ENCODE measurements around the gene RMND5B. TPM values are rescaled to one million over a fixed set of nuclear protein-coding genes. Genes with fewer than 3 reads are reported as not detected.

RMND5B gene
- total RNA-seq, 1 experiment from 2014 or later = 48.4 TPM

DNA sequence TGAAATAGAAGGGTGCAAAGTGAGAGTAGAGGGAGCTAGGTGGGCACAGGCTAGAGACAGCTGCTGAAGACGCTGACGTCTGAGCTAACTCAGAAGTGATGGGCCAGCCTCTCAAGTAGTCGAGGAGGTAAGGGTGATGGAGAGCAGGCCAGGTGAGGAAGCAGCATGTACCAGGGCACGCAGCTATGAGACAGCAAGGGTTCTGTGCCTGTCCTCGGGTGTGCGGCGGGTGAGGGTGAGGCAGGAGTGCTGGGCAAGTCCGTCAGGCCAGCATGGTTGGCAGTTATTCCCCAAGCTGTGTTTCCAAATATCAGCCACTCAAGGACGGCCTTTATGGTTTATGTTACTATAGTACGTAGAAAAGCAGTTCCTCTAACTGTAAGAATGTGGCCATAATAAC is 6.2 kb downstream of the RMND5B start:
- no peak for DNase-seq
- Histone ChIP-seq H3K4me3 (ENCODE audit: low read depth, low read length) (no peak overlapping the region), H3K4me1 (peaks cover 2% of the 10 kb centered on the region; the same call in 1 of the 2 replicates), H3K27me3 (replicated peaks; ENCODE audit: control insufficient read depth, insufficient read depth, low read length) (no peaks in the 10 kb centered on the region), H3K36me3 (ENCODE audit: control insufficient read depth, insufficient read depth, low read length) (peaks cover 2% of the 10 kb centered on the region; the same call in 1 of the 2 replicates), H3K9me3 (no peaks in the 10 kb centered on the region)
- TF ChIP-seq, protein P1, sequence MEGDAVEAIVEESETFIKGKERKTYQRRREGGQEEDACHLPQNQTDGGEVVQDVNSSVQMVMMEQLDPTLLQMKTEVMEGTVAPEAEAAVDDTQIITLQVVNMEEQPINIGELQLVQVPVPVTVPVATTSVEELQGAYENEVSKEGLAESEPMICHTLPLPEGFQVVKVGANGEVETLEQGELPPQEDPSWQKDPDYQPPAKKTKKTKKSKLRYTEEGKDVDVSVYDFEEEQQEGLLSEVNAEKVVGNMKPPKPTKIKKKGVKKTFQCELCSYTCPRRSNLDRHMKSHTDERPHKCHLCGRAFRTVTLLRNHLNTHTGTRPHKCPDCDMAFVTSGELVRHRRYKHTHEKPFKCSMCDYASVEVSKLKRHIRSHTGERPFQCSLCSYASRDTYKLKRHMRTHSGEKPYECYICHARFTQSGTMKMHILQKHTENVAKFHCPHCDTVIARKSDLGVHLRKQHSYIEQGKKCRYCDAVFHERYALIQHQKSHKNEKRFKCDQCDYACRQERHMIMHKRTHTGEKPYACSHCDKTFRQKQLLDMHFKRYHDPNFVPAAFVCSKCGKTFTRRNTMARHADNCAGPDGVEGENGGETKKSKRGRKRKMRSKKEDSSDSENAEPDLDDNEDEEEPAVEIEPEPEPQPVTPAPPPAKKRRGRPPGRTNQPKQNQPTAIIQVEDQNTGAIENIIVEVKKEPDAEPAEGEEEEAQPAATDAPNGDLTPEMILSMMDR (IDR thresholded peaks at IDR 0.05; ENCODE audit: insufficient read depth in 1 of 2, low read depth in 1 of 2, low read length in 1 of 2, severe bottlenecking in 1 of 2, unreplicated experiment in 1 of 2) = no peak
- ChIA-PET POLR2A (interaction anchor here (1.6 kb wide), 1 partner anchor 17 kb away, joined by 5 read pairs; the partner anchor contains the start of gene NHP2), CTCF (no interaction called here)
- H3K36me3 Mint-ChIP-seq (ENCODE audit: insufficient read depth, unreplicated experiment) = peaks cover 57% of the 10 kb centered on the region
- intact Hi-C loops (cut with micrococcal nuclease; ENCODE audit: unreplicated experiment) = no loop called here
- H3K4me1 Mint-ChIP-seq (ENCODE audit: low read depth, unreplicated experiment) = peaks cover under 1% of the 10 kb centered on the region
- no peaks in the 10 kb centered on the region for H3K9me3 Mint-ChIP-seq (ENCODE audit: unreplicated experiment)
- no TSS peak for BruUV-seq (replicated peaks)
- H3K27ac Mint-ChIP-seq (ENCODE audit: unreplicated experiment) = no peak overlapping the region
- no peaks in the 10 kb centered on the region for H3K27me3 Mint-ChIP-seq (ENCODE audit: insufficient read depth, unreplicated experiment)
- no peak overlapping the region for H3K4me3 Mint-ChIP-seq (ENCODE audit: unreplicated experiment)

DNA sequence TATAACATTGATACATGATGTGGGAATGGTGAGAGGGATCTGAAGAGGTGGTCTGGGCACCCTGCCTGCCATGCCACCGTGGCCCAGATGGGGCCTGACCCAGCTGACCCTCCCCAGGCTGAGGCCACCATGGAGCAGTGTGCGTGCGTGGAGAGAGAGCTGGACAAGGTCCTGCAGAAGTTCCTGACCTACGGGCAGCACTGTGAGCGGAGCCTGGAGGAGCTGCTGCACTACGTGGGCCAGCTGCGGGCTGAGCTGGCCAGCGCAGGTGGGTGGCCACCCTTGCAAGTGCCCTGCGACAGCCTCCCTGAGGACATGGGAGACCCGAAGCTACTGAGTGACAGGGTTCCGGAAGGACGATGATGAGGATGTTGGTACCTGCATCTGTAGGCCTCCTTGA is 7.2 kb downstream of the RMND5B start:
- Mint-ChIP-seq H3K4me1 (ENCODE audit: low read depth, unreplicated experiment) (no peaks in the 10 kb centered on the region), H3K27me3 (ENCODE audit: insufficient read depth, unreplicated experiment) (no peaks in the 10 kb centered on the region), H3K4me3 (ENCODE audit: unreplicated experiment) (no peak overlapping the region), H3K36me3 (ENCODE audit: insufficient read depth, unreplicated experiment) (peaks cover 52% of the 10 kb centered on the region), H3K27ac (ENCODE audit: unreplicated experiment) (no peak overlapping the region), H3K9me3 (ENCODE audit: unreplicated experiment) (no peaks in the 10 kb centered on the region)
- intact Hi-C loops (cut with micrococcal nuclease; ENCODE audit: unreplicated experiment) = no loop called here
- H3K27me3 ChIP-seq (replicated peaks; ENCODE audit: control insufficient read depth, insufficient read depth, low read length) = no peaks in the 10 kb centered on the region
- H3K36me3 ChIP-seq (ENCODE audit: control insufficient read depth, insufficient read depth, low read length) = peaks cover 2% of the 10 kb centered on the region; the same call in 1 of the 2 replicates
- H3K4me1 ChIP-seq = no peaks in the 10 kb centered on the region
- TF ChIP-seq, protein P1 (IDR thresholded peaks at IDR 0.05; ENCODE audit: insufficient read depth in 1 of 2, low read depth in 1 of 2, low read length in 1 of 2, severe bottlenecking in 1 of 2, unreplicated experiment in 1 of 2) = no peak
- DNase-seq = no peak
- ChIA-PET CTCF (interaction anchor here (0.6 kb wide), 1 partner anchor 24 kb away, joined by 7 read pairs; no protein-coding TSS in a partner anchor), POLR2A (interaction anchor here (1.6 kb wide), 1 partner anchor 16 kb away, joined by 5 read pairs; the partner anchor contains the start of gene NHP2)
- H3K9me3 ChIP-seq = no peaks in the 10 kb centered on the region
- BruUV-seq (replicated peaks) = no TSS peak
- no peak overlapping the region for H3K4me3 ChIP-seq (ENCODE audit: low read depth, low read length)

DNA sequence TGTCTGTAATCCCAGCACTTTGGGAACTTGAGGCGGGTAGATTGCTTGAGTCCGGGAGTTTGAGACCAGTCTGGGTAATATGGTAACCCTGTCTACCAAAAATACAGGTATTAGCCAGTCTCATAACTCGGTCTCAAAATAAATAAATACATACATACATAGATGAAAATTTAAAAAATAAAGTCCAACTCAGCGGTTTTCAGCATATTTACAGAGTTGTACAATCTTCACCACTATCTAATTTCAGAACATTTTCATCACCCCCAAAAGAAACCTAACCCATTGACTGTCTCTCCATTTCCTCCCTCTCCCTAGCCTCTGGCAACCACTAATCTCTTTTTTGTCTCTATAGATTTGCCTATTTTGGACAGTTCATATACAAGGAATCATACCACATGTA is 10.7 kb downstream of the RMND5B start:
- no peaks in the 10 kb centered on the region for H3K4me1 Mint-ChIP-seq (ENCODE audit: low read depth, unreplicated experiment)
- TF ChIP-seq, protein P1 (IDR thresholded peaks at IDR 0.05; ENCODE audit: insufficient read depth in 1 of 2, low read depth in 1 of 2, low read length in 1 of 2, severe bottlenecking in 1 of 2, unreplicated experiment in 1 of 2) = no peak
- H3K36me3 ChIP-seq (ENCODE audit: control insufficient read depth, insufficient read depth, low read length) = peaks cover 3% of the 10 kb centered on the region; the same call in 1 of the 2 replicates
- no peaks in the 10 kb centered on the region for H3K27me3 ChIP-seq (replicated peaks; ENCODE audit: control insufficient read depth, insufficient read depth, low read length)
- no peaks in the 10 kb centered on the region for H3K9me3 Mint-ChIP-seq (ENCODE audit: unreplicated experiment)
- intact Hi-C loops (cut with micrococcal nuclease; ENCODE audit: unreplicated experiment) = no loop called here
- H3K9me3 ChIP-seq = no peaks in the 10 kb centered on the region
- CTCF ChIA-PET = no interaction called here
- POLR2A ChIA-PET = no interaction called here
- H3K27ac Mint-ChIP-seq (ENCODE audit: unreplicated experiment) = no peak overlapping the region
- H3K4me3 Mint-ChIP-seq (ENCODE audit: unreplicated experiment) = no peak overlapping the region
- BruUV-seq (replicated peaks) = no TSS peak
- no peak for DNase-seq
- H3K27me3 Mint-ChIP-seq (ENCODE audit: insufficient read depth, unreplicated experiment) = no peaks in the 10 kb centered on the region
- H3K4me3 ChIP-seq (ENCODE audit: low read depth, low read length) = no peak overlapping the region
- H3K4me1 ChIP-seq = peaks cover 3% of the 10 kb centered on the region; the same call in 1 of the 2 replicates
- peaks cover 63% of the 10 kb centered on the region for H3K36me3 Mint-ChIP-seq (ENCODE audit: insufficient read depth, unreplicated experiment)

Data from Caco-2 (cell line).